NCI-H1092 (cell line): ENCODE results near the gene DDR1.
"Not testable (repeated sequence)": the region's sequence is repeated elsewhere in the genome, so short reads cannot be mapped to it uniquely, and the experiment has no call there.

Source experiments
- DNase-seq: peaks from one replicate; lab custom pipeline; 2025; lab: John Stamatoyannopoulos, UW

Gene DDR1

DNA sequence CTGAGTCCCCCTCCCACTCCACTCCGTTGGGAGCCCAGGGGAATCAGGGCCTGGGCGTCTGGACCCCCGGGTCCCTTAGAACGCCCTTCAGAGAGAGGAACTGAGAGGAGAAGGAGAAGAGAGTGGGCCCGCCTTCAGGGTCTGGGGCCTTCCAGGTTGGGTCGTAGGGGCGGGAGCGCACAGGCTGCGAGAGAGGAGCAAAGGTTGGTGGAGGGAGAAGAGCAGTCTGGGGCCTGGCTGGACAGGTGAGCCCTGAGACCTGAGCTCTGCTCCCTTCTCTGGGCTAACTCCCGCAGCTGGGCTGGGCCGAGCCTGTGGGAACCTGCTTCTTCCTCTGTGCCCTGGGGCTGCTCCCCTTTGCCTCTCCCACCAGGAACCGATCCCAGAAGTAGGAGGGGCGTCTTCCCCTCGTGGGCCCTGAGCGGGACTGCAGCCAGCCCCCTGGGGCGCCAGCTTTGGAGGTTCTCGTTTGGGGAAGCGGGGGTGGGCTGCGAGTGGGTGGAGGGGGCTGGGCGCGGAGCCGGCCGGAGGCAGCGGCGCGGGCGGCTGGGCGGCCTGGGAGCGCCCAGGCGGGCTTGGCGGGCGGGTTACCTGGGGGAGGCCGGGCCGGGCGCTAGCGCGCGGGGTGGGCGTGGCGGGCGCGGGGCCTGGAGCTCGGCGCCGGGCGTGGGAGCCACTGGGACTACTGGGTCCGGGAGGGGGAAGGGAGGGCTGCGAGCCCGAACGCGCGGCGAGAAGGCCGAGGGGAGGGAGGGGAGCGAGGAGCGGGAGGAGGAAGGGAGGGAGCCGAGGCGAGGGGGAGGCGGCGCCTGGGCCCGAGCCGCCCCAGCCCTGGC lies at the start of gene DDR1:
Gene DDR1 (plus strand): TSS at position 835 of the 836 bp plus-strand sequence. CDS start 4,211 bp downstream, outside the sequence.
- no peak for DNase-seq

DNA sequence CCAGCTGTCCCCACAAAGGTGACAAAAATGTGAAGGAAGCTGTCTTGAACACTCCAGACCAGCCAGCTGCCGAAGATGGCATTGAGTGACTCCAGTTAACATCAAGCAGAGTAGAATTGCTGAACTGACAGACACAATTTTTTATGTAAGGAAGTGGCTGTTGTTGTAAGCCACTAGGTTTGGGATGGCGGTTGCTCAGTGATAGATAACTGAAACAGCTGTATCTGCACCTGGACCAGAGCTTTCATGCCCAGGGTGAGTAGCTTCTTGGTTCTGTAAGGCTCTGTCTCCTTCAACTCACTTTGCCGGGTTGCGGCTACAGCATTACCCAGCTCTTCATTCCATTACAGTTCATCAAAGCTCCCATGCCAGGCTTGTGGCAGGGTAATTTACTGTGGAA lies 49.7 kb upstream of the DDR1 start:
- DNase-seq = no peak

DNA sequence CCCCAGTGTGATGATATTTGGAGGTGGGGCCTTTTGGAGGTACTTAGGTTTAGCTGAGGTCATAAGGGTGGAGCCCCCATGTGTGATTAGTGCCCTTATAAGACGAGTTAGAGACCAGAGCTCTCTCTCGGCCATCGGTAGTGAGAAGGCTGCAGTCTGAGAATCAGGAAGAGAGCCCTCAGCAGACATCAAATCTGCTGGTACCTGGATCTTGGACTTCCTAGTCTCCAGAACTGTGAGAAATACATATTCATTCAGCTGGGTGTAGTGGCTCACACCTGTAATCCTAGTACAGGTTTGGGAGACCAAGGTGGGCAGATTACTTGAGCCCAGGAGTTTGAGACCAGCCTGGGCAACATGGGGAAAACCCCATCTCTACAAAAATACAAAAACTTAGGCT lies 48.7 kb upstream of the DDR1 start:
- no peak for DNase-seq

GRCh38 chr6:30836431-30836866 lies 47.9 kb upstream of the DDR1 start:
- no peak for DNase-seq

DNA sequence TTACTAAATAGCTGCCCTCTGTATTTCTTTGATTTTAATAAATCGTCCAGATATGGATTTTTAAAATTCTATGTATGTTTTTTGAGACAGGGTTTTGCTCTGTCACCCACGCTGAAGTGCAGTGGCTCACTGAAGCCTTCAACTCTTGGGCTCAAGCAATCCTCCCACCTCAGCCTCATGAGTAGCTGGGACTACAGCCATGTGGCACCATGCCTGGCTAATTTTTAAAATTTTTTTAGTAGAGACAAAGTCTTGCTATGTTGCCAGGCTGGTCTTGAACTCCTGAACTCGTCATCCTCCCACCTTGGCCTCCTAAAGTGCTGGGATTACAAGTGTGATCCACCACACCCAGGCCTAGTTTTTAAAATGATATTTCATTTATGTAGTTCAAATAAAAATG lies 47.4 kb upstream of the DDR1 start:
- DNase-seq = no peak

- DNase-seq = no peak
Observed at GRCh38 chr6:30837432-30837831, 46.9 kb upstream of the DDR1 start.

DNA sequence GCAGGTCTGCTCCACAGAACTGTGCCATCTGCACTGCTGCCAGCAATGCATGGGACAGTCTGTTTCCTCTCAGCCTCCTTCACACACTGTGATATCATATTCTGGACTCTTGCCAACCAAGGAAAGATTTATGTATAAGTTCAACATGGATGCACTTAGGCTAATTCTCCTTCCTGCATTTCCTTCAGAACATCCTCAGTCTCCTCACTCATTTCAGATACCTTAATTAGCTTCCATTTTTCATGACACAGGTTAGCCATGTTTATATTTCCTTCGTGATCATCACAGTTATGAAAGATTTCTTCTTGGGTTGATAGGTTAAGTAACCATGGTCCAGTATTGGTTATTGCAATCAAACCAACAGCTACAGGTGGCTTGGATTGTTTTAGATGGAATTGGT lies 46.4 kb upstream of the DDR1 start:
- DNase-seq = no peak

- no peak for DNase-seq
Observed at GRCh38 chr6:30839671-30840070, 44.6 kb upstream of the DDR1 start.

- DNase-seq = no peak
Observed at GRCh38 chr6:30840084-30840934, 44.0 kb upstream of the DDR1 start.

- DNase-seq = no peak
Observed at GRCh38 chr6:30840935-30841643, 43.2 kb upstream of the DDR1 start.

- no peak for DNase-seq
Observed at GRCh38 chr6:30841644-30842504, 42.4 kb upstream of the DDR1 start.

GRCh38 chr6:30842754-30843610 lies 41.3 kb upstream of the DDR1 start:
- DNase-seq = no peak

DNA sequence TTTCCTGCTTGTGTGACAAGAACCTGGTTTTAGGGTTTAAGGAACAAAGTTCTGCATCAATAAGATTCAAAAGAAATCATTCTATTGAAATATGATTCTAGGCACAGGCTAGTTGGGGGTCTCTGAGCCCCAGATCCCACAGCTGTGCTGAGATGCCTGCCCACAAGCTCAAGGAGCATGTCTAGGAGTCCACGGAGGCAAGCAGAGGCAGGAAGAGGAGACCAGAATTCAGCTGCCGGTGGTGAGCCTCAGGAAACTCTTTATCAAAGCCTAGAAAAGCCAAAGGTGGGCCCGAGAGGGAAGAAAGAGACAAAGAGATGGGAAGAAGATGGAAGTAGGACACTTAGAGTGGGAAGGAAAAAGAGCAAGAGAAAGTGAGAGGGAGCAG lies 40.7 kb upstream of the DDR1 start:
- DNase-seq = no peak

GRCh38 chr6:30844118-30844535 lies 40.2 kb upstream of the DDR1 start:
- DNase-seq = no peak

DNA sequence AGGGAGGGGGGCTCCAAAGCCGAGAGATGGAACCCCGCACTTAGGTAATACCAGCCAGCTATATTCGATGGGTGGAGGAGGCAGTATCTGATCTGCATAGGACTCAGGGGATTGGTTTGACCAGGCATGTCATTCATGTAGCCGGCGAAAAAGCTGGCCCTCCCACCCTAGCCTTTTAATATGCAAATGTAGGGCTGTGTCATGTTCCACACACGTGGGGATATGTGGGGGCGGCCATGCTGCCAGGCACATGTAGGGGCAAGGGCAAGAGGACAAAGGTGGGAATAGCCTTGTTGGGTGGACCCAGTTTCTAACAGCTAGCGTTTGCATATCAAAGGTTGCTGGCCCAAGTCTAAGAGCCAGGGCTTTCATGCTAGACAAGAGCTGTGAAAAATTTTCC lies 39.1 kb upstream of the DDR1 start:
- no peak for DNase-seq

- DNase-seq = no peak
Observed at GRCh38 chr6:30847421-30847970, 36.8 kb upstream of the DDR1 start.

DNA sequence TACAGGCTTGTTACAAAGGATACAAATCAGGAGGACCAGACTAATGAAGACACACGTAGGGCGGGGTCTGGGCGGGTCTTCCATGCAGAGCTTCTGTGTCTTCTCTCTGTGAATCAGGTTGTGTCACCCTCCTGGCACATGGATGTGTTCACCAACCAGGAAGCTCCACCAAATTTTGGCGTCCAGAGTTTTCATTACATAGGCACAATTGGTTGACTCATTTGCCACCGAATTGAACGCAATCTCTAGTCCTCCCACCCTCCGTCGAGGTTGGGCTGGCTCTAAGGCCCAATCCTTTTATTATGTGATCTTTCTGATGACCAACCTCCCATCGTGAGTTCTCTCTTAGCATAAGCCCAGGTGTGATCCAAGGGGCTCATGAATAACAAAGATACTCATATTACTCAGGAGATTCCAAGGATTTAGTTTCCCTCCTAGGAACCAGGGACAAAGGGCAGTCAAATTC lies 36.3 kb upstream of the DDR1 start:
- DNase-seq = no peak

- no peak for DNase-seq
Observed at GRCh38 chr6:30849903-30850651, 34.2 kb upstream of the DDR1 start.

- DNase-seq = not testable (repeated sequence)
Observed at GRCh38 chr6:30852459-30852858, 31.9 kb upstream of the DDR1 start.
